ENCODE data around the gene NONO. TPM values are rescaled to one million over a fixed set of nuclear protein-coding genes. Genes with fewer than 3 reads are reported as not detected.

Gene NONO
- total RNA-seq, 4 donors from 2014 or later = 196 to 268 (median 213) TPM

GRCh38 chrX:71244359-71245128 is 38.9 kb upstream of the NONO start:
- 82 to 83% methylated on average over 2 to 6 of the region's 9 CpGs for WGBS, 2 donors (ENCODE audit: low coverage in 1 of 2)
- ATAC-seq = no peak
- no peak overlapping the region for H3K4me3 ChIP-seq
- no peaks in the 10 kb centered on the region for H3K4me1 ChIP-seq
- H3K27me3 ChIP-seq = no peaks in the 10 kb centered on the region
- H3K27ac ChIP-seq = no peak overlapping the region
- H3K9me3 ChIP-seq = no peaks in the 10 kb centered on the region
- peaks cover 0 to 95% of the 10 kb centered on the region in 2 donors for H3K36me3 ChIP-seq
- TF ChIP-seq, protein P1, sequence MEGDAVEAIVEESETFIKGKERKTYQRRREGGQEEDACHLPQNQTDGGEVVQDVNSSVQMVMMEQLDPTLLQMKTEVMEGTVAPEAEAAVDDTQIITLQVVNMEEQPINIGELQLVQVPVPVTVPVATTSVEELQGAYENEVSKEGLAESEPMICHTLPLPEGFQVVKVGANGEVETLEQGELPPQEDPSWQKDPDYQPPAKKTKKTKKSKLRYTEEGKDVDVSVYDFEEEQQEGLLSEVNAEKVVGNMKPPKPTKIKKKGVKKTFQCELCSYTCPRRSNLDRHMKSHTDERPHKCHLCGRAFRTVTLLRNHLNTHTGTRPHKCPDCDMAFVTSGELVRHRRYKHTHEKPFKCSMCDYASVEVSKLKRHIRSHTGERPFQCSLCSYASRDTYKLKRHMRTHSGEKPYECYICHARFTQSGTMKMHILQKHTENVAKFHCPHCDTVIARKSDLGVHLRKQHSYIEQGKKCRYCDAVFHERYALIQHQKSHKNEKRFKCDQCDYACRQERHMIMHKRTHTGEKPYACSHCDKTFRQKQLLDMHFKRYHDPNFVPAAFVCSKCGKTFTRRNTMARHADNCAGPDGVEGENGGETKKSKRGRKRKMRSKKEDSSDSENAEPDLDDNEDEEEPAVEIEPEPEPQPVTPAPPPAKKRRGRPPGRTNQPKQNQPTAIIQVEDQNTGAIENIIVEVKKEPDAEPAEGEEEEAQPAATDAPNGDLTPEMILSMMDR (IDR thresholded peaks at IDR 0.05) = no peak

DNA sequence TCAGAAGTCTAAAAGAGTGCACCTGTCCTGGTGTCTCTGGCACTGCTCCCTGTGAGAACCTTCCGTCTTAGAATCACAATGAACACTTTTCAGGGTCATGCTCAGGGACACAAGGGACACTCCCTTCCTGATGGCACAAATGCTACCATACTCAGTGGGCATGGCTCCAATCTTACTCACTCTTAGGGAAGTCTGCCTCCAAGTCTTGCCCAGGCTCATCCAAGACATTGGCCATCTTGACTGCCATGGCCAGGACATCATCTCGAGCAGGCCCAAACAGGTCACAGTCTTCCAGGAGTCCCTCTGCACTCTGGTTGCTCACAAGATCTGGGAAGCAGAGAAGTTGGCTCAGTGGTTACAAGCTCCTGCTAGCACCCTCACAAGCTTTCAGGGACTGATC is 38.3 kb upstream of the NONO start:
- Histone ChIP-seq H3K27me3 (no peaks in the 10 kb centered on the region), H3K9me3 (no peaks in the 10 kb centered on the region), H3K4me3 (no peak overlapping the region), H3K36me3 (peaks cover 0 to 100% of the 10 kb centered on the region in 2 donors), H3K27ac (no peak overlapping the region), H3K4me1 (no peaks in the 10 kb centered on the region)
- no peak for TF ChIP-seq EP300 (IDR thresholded peaks at IDR 0.05)
- TF ChIP-seq POLR2AphosphoS5 (IDR thresholded peaks at IDR 0.05) = no peak
- no peak for TF ChIP-seq POLR2A (IDR thresholded peaks at IDR 0.05)
- TF ChIP-seq, protein P1 (IDR thresholded peaks at IDR 0.05) = no peak
- ATAC-seq = no peak
- 50 to 88% methylated on average over 1 of the region's 2 CpGs for WGBS, 2 donors (ENCODE audit: low coverage in 1 of 2)

GRCh38 chrX:71250841-71251240 is 32.6 kb upstream of the NONO start:
- H3K4me1 ChIP-seq = peaks cover 0 to 28% (median 5%) of the 10 kb centered on the region in 3 donors
- no peaks in the 10 kb centered on the region for H3K9me3 ChIP-seq
- H3K36me3 ChIP-seq = peaks cover 0 to 50% of the 10 kb centered on the region in 2 donors
- 91% methylated on average over 4 to 5 of the region's 9 CpGs for WGBS, 2 donors (ENCODE audit: low coverage in 1 of 2)
- H3K27ac ChIP-seq = no peak overlapping the region
- ATAC-seq = no peak
- H3K4me3 ChIP-seq = no peak overlapping the region
- H3K27me3 ChIP-seq = no peaks in the 10 kb centered on the region
- no peak for TF ChIP-seq EP300 (IDR thresholded peaks at IDR 0.05)

DNA sequence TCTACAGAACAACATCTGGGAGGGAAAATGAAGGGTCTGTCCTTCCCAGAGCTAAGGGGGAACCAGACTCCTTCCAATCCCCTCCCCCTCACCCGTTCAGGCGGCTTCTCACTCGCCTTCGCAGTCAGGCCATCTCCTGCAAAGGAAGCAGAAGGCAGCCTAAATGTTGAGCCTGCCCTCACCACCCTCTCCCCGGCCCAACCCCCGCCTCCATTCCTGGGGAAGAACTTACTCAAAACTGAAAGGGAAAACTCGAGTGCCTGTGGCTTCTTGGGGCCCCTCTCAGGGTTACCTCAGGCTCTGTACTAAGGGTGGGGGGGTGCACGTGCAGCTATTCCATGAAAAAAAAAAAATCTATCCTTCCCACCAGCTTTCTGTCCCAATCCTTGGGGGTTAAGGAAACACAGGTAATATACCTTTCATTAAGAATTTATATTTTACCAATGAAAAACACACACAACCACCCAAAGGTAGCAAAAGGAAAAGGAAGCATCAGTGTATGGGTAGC is 31.9 kb upstream of the NONO start:
- Histone ChIP-seq H3K4me1 (peaks cover 0 to 29% (median 5%) of the 10 kb centered on the region in 3 donors), H3K9me3 (no peaks in the 10 kb centered on the region), H3K36me3 (peaks cover 0 to 43% of the 10 kb centered on the region in 2 donors), H3K27me3 (no peaks in the 10 kb centered on the region), H3K27ac (no peak overlapping the region), H3K4me3 (no peak overlapping the region)
- no peak for ATAC-seq
- TF ChIP-seq POLR2A (IDR thresholded peaks at IDR 0.05) (no peak), POLR2AphosphoS5 (IDR thresholded peaks at IDR 0.05) (no peak), EP300 (IDR thresholded peaks at IDR 0.05) (no peak)
- TF ChIP-seq, protein P1 (IDR thresholded peaks at IDR 0.05) = no peak
- WGBS, 2 donors (ENCODE audit: low coverage in 1 of 2) = no CpG with 5 or more reads among the region's 8 CpGs

DNA sequence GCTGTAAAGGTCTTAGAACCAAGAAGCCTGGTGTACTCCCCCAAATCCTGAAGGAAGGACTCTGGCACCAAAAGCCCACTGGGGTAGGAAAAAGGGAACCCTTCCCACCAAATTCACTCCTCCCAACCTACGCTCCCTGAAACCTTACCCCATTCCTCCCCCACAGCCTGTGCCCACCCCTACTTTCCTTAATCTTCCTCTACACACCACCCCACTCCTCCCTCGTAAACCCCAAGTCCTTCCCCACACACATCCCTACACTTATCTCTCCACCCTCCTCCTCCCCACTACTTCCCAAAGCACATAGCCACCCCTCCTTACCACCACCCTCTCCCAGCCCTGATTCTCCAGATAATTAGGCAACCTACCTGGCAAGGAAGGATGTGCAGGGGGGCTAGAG is 31.2 kb upstream of the NONO start:
- H3K4me1 ChIP-seq = peaks cover 0 to 29% (median 5%) of the 10 kb centered on the region in 3 donors
- H3K9me3 ChIP-seq = no peaks in the 10 kb centered on the region
- TF ChIP-seq, protein P1 (IDR thresholded peaks at IDR 0.05) = no peak
- TF ChIP-seq EP300 (IDR thresholded peaks at IDR 0.05) (no peak), POLR2A (IDR thresholded peaks at IDR 0.05) (no peak), POLR2AphosphoS5 (IDR thresholded peaks at IDR 0.05) (no peak)
- peak overlapping the region in 1 of 4 donors; percentile 89 for H3K27ac ChIP-seq
- no peak for ATAC-seq
- no peak overlapping the region for H3K4me3 ChIP-seq
- peaks cover 0 to 36% of the 10 kb centered on the region in 2 donors for H3K36me3 ChIP-seq
- no peaks in the 10 kb centered on the region for H3K27me3 ChIP-seq
- WGBS, 2 donors (ENCODE audit: low coverage in 1 of 2) = 25 to 50% methylated on average over 1 of the region's 2 CpGs
